Ovary (tissue), 3 donors: ENCODE measurements around the gene NXNL1.

Experiments used
- EP300 ChIP-seq: sonication (generic); formaldehyde crosslinking; IDR thresholded peaks from one replicate; pipeline ENCODE4 v1.6.1; 2017; ENCODE audit warnings: antibody characterized with exemption
- POLR2A ChIP-seq: fragments of 450-650 bp; IDR thresholded peaks from one replicate; pipeline ENCODE4 v1.6.1; 2017; ENCODE audit warnings: antibody characterized with exemption, mild to moderate bottlenecking, moderate library complexity
- TF ChIP-seq, protein P1 (sequence below), 3 donors: fragments of 450-650 bp in 2 of 3; fragments of 200-600 bp in 1 of 3; IDR thresholded peaks; one replicate each; pipeline versions ENCODE4 v1.5.1 to v1.8.0; 2016 to 2022; ENCODE audit warnings: antibody characterized with exemption in 3 of 3, mild to moderate bottlenecking in 1 of 3
- donor health status: DM: no; HTN: no; CAD: no.

DNA sequence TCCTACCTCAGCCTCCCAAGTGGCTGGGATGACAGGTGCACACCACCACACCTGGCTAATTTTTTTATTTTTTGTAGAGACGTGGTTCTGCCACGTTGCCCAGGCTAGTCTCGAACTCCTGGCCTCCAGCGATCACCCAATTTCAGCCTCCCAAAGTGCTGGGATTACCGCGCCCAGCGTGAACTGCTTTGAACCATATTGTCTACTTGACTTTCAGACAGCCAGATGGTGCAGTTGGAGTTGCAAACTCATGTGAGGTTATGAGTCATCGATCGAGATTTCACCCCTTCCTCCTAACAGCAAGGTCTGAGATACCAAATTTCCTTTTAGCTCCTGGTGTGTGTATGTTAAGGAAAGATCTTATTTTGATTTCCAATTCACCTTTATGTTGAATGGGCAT is 12.3 kb upstream of the NXNL1 start:
- TF ChIP-seq, protein P1, sequence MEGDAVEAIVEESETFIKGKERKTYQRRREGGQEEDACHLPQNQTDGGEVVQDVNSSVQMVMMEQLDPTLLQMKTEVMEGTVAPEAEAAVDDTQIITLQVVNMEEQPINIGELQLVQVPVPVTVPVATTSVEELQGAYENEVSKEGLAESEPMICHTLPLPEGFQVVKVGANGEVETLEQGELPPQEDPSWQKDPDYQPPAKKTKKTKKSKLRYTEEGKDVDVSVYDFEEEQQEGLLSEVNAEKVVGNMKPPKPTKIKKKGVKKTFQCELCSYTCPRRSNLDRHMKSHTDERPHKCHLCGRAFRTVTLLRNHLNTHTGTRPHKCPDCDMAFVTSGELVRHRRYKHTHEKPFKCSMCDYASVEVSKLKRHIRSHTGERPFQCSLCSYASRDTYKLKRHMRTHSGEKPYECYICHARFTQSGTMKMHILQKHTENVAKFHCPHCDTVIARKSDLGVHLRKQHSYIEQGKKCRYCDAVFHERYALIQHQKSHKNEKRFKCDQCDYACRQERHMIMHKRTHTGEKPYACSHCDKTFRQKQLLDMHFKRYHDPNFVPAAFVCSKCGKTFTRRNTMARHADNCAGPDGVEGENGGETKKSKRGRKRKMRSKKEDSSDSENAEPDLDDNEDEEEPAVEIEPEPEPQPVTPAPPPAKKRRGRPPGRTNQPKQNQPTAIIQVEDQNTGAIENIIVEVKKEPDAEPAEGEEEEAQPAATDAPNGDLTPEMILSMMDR (IDR thresholded peaks at IDR 0.05), result no peak
- no peak for TF ChIP-seq EP300
- no peak for TF ChIP-seq POLR2A
